K562 (cell line): ENCODE data around the gene OBSCN. TPM values are rescaled to one million over a fixed set of nuclear protein-coding genes. Genes with fewer than 3 reads are reported as not detected.

ENCODE experiments used
- ATAC-seq: fragments of 200-7000 bp; cut with Tn5 transposase; 3 replicates; pipeline ENCODE4 v1.9.1; 2020; ENCODE audit warnings: moderate library complexity
- BruUV-seq: library from RNA; stranded (reverse); fragments of 400-500 nt; replicated peaks from 2 replicates; lab custom pipeline; 2021; lab: Mats Ljungman, UMichigan
- CTCF ChIA-PET: fragments of 300-600 bp; formaldehyde crosslinking; extraction: SDS; loops from one replicate; lab custom pipeline; 2021; ENCODE audit warnings: low intra/inter-chr PET ratio; lab: Yijun Ruan, JAX
- POLR2A ChIA-PET: fragments of 300-600, 350-650 bp; sonication (Branson Sonifier 250); formaldehyde crosslinking; extraction: SDS; loops from one replicate; lab custom pipeline; 2021; ENCODE audit warnings: antibody characterized with exemption, inconsistent platforms; lab: Yijun Ruan, JAX
- DNase-seq, 4 experiments: peaks; one replicate each; pipeline versions ENCODE4 v3.0.0 to v3.0.0-alpha.2; 2011 to 2018; ENCODE audit warnings: low spot score in 3 of 4, mixed read lengths in 3 of 4; ENCODE audit errors: extremely low read depth in 1 of 4
- FAIRE-seq: peaks from 2 replicates; lab custom pipeline; 2011; peaks lifted over from hg19 to GRCh38; lab: Jason Lieb, UNC
- H2AFZ ChIP-seq: 2 replicates; pipeline ENCODE4 v1.6.0; 2011; ENCODE audit warnings: low read depth, low read length, control low read depth, inconsistent platforms
- H3K27ac ChIP-seq: fragments of 200-600 bp; 3 replicates; pipeline ENCODE4 v1.8.0; 2011; ENCODE audit warnings: low read depth, mild to moderate bottlenecking, control low read depth, inconsistent platforms, low read length, moderate library complexity, mixed read lengths; ENCODE audit errors: extremely low read depth
- H3K27me3 ChIP-seq, 2 experiments: fragments of 300-600 bp in 1 of 2; 2 replicates in 1 of 2; 3 replicates in 1 of 2; pipeline versions ENCODE4 v1.6.0 to v1.8.0; 2011; ENCODE audit warnings: inconsistent platforms in 2 of 2, low read length in 2 of 2, mild to moderate bottlenecking in 1 of 2, mixed read lengths in 1 of 2, moderate library complexity in 1 of 2; ENCODE audit not compliant: control insufficient read depth in 2 of 2, insufficient read depth in 2 of 2
- H3K36me3 ChIP-seq: fragments of 300-600 bp; 3 replicates; pipeline ENCODE4 v1.8.0; 2011; ENCODE audit warnings: mild to moderate bottlenecking, low read length, inconsistent platforms; ENCODE audit not compliant: control insufficient read depth, insufficient read depth
- H3K4me1 ChIP-seq, 2 experiments: fragments of 200-600 bp in 1 of 2; replicated peaks in 1 of 2; 2 replicates in 1 of 2; 3 replicates in 1 of 2; pipeline versions ENCODE4 v1.5.1 to v1.8.0; 2011; ENCODE audit warnings: inconsistent platforms in 2 of 2, low read length in 2 of 2, mild to moderate bottlenecking in 1 of 2, mixed read lengths in 1 of 2, moderate library complexity in 1 of 2; ENCODE audit not compliant: control insufficient read depth in 2 of 2, insufficient read depth in 2 of 2
- H3K4me2 ChIP-seq: 2 replicates; pipeline ENCODE4 v1.6.1; 2011; ENCODE audit warnings: low read length, control low read depth, inconsistent platforms, mixed read lengths; ENCODE audit not compliant: insufficient read depth
- H3K4me3 ChIP-seq: fragments of 200-600 bp; sonication (generic), shearing (Covaris generic); 2 replicates; pipeline ENCODE4 v1.5.1; 2016; ENCODE audit warnings: control low read depth, inconsistent platforms
- H3K79me2 ChIP-seq: fragments of 200-600 bp; 3 replicates; pipeline ENCODE4 v1.8.0; 2011; ENCODE audit warnings: low read length, inconsistent platforms; ENCODE audit not compliant: control insufficient read depth, insufficient read depth
- H3K9ac ChIP-seq, 2 experiments: 2 replicates each; pipeline versions ENCODE4 v1.6.0 to v1.6.1; 2011; ENCODE audit warnings: low read depth in 2 of 2, low read length in 2 of 2, control low read depth in 1 of 2, inconsistent platforms in 1 of 2, mild to moderate bottlenecking in 1 of 2, mixed read lengths in 1 of 2; ENCODE audit not compliant: insufficient read depth in 1 of 2
- H3K9me1 ChIP-seq: one replicate; pipeline ENCODE4 v1.6.0; 2011; ENCODE audit warnings: inconsistent platforms, mild to moderate bottlenecking, low read length, moderate library complexity; ENCODE audit not compliant: control insufficient read depth, insufficient read depth
- H3K9me3 ChIP-seq: replicated peaks from 2 replicates; pipeline ENCODE4 v1.5.1; 2011; ENCODE audit warnings: low read depth, low read length, inconsistent platforms; ENCODE audit not compliant: control insufficient read depth, insufficient read depth
- H4K20me1 ChIP-seq: replicated peaks from 2 replicates; pipeline ENCODE4 v1.6.1; 2011; ENCODE audit warnings: low read length, inconsistent platforms, mixed read lengths; ENCODE audit not compliant: control insufficient read depth, insufficient read depth
- ATF3 ChIP-seq, 2 experiments: fragments of 450-650 bp in 1 of 2; sonication (generic) in 1 of 2; formaldehyde crosslinking in 1 of 2; IDR thresholded peaks in 1 of 2; conservative IDR thresholded peaks in 1 of 2; 2 replicates each; pipeline versions ENCODE4 v1.6.1 to v1.8.1; 2016 to 2023; ENCODE audit warnings: mild to moderate bottlenecking in 2 of 2, moderate library complexity in 2 of 2, inconsistent platforms in 1 of 2, missing genetic modification reagents in 1 of 2
- CTCF ChIP-seq, 3 experiments: IDR thresholded peaks in 2 of 3; conservative IDR thresholded peaks in 1 of 3; 2 replicates each; pipeline ENCODE4 v1.5.1; 2011 to 2012; ENCODE audit warnings: low read length in 3 of 3, mild to moderate bottlenecking in 3 of 3, control low read depth in 2 of 3, improper control_type of control experiment in 1 of 3, inconsistent platforms in 1 of 3, low read depth in 1 of 3, mixed read lengths in 1 of 3, moderate library complexity in 1 of 3; ENCODE audit not compliant: insufficient read depth in 2 of 3
- CTCFL ChIP-seq: IDR thresholded peaks from 2 replicates; pipeline ENCODE4 v1.6.1; 2011; ENCODE audit warnings: borderline replicate concordance, low read depth, mild to moderate bottlenecking, moderate library complexity, low read length; ENCODE audit not compliant: insufficient read depth, poor library complexity, severe bottlenecking
- RAD21 ChIP-seq, 2 experiments: fragments of 250-450 bp in 1 of 2; fragments of 450-650 bp in 1 of 2; sonication (Bioruptor Pico) in 1 of 2; formaldehyde crosslinking in 1 of 2; IDR thresholded peaks in 1 of 2; conservative IDR thresholded peaks in 1 of 2; 2 replicates each; pipeline versions ENCODE4 v1.4.0 to v1.8.0; 2020 to 2022; ENCODE audit warnings: mild to moderate bottlenecking in 2 of 2, moderate library complexity in 1 of 2
- SMC3 ChIP-seq: conservative IDR thresholded peaks from 2 replicates; pipeline ENCODE4 v1.6.1; 2011; ENCODE audit warnings: low read depth, low read length, improper control_type of control experiment; ENCODE audit not compliant: insufficient read depth
- TCF15 ChIP-seq: fragments of 250-450 bp; sonication (Bioruptor Pico); IDR thresholded peaks from 2 replicates; pipeline ENCODE4 v1.8.0; 2022; ENCODE audit warnings: moderate library complexity, mild to moderate bottlenecking, inconsistent platforms
- TFAP4 ChIP-seq: sonication (generic); formaldehyde crosslinking; IDR thresholded peaks from 2 replicates; pipeline ENCODE4 v1.8.0; 2022; ENCODE audit warnings: missing genetic modification reagents, mild to moderate bottlenecking, moderate library complexity, borderline replicate concordance
- YY1 ChIP-seq, 3 experiments: IDR thresholded peaks; 2 replicates each; pipeline ENCODE4 v1.6.1; 2011; ENCODE audit warnings: low read length in 2 of 3, mild to moderate bottlenecking in 2 of 3, moderate library complexity in 2 of 3, borderline replicate concordance in 1 of 3, control low read depth in 1 of 3, low read depth in 1 of 3; ENCODE audit not compliant: insufficient read depth in 3 of 3, insufficient replicate concordance in 2 of 3, control insufficient read depth in 1 of 3, insufficient read length in 1 of 3; ENCODE audit errors: extremely low read depth in 1 of 3
- ZNF282 ChIP-seq: sonication (generic); formaldehyde crosslinking; IDR thresholded peaks from 2 replicates; pipeline ENCODE4 v1.8.1; 2023; ENCODE audit warnings: missing genetic modification reagents
- WGBS: fragments of 100-300 bp; shearing (Covaris generic); methylation state at CpG from one replicate; pipeline ENCODE4 v1.1.6; 2016; ENCODE audit warnings: low coverage, mixed read lengths; ENCODE audit not compliant: insufficient coverage; ENCODE audit errors: missing lambda C conversion rate; 5-methylcytosine and 5-hydroxymethylcytosine counted together
- in situ Hi-C: fragments of 300-500 bp; cut with MboI; formaldehyde crosslinking; loops from 4 replicates; pipeline ENCODE4 v1.15.0; 2018; ENCODE audit warnings: inconsistent platforms, mixed read lengths
- intact Hi-C: fragments of 100-400 bp; cut with micrococcal nuclease; formaldehyde crosslinking; loops from 2 replicates; pipeline ENCODE4 v1.14.2; 2022
- polyA plus RNA-seq, 8 experiments: library from polyadenylated mRNA; depleted of rRNA in 4 of 8; stranded (reverse) in 5 of 8; unstranded in 3 of 8; fragments of >200 nt; fragmentation: Nextera tagmentation in 2 of 8; fragmentation: Illumina TruSeq in 1 of 8; extraction: Ambion mirVana in 2 of 8; extraction: Trizol in 1 of 8; gene quantifications; 2 replicates each; pipeline versions ENCODE4 v1.2.1 to v1.2.3, GENCODE V29; 2011 to 2014; ENCODE audit warnings: inconsistent platforms in 1 of 8, missing spikeins in 1 of 8
- total RNA-seq, 7 experiments: library from RNA; depleted of rRNA in 6 of 7; stranded (reverse); fragments of >200 nt in 6 of 7; fragmentation: Illumina TruSeq in 2 of 7; extraction: Trizol in 2 of 7; gene quantifications; 2 replicates each; pipeline versions ENCODE4 v1.2.1 to v1.2.3, GENCODE V29; 2011 to 2021; ENCODE audit warnings: low replicate concordance in 1 of 7

The OBSCN gene
- total and polyA plus RNA-seq, 9 of the 15 experiments (the other 6 are each of a cell fraction or from before 2014, with no cell fraction given): 0.18 to 19.7 (median 3.6) TPM

GRCh38 chr1:228226956-228227791 is 19.3 kb downstream of the OBSCN start:
- H3K4me3 ChIP-seq: no peak overlapping the region
- no peaks in the 10 kb centered on the region; a peak in 1 of 5 replicates for H3K27me3 ChIP-seq
- CTCF ChIA-PET: interaction anchor here (0.6 kb wide), 1 partner anchor 303 kb away, joined by 4 read pairs; no protein-coding TSS in a partner anchor
- ATAC-seq: peak; percentile 84
- POLR2A ChIA-PET: interaction anchor here (0.5 to 2.2 kb wide), 4 partner anchors 10 to 840 kb away, joined by 3 to 13 read pairs (median 4); no protein-coding TSS in a partner anchor
- H3K27ac ChIP-seq: no peak overlapping the region
- WGBS: 8% methylated on average over 10 of the region's 10 CpGs
- H3K9me3 ChIP-seq: no peaks in the 10 kb centered on the region
- no peaks in the 10 kb centered on the region; the same call in 2 of the 3 replicates for H3K36me3 ChIP-seq
- in situ Hi-C loops (loop anchor here (10.0 kb wide), 1 partner anchor 288 kb away; no protein-coding TSS in a partner anchor), intact Hi-C loops (no loop called here)
- H3K4me1 ChIP-seq: peaks cover 4 to 5% of the 10 kb centered on the region in 2 experiments; a peak in 3 of 5 replicates
- no peaks in the 10 kb centered on the region for H4K20me1 ChIP-seq
- H3K4me2 ChIP-seq: no peak overlapping the region
- BruUV-seq: no TSS peak
- no peaks in the 10 kb centered on the region for H3K79me2 ChIP-seq
- H2AFZ ChIP-seq: peak overlapping the region; percentile 51
- DNase-seq: peak in 2 of 4 experiments; percentile 56 to 58
- no peak overlapping the region for H3K9ac ChIP-seq
- FAIRE-seq: no peak
- no peaks in the 10 kb centered on the region for H3K9me1 ChIP-seq
- TF ChIP-seq TCF15 (CRISPR knock-in tag) (no peak), YY1 (IDR thresholded peaks at IDR 0.05; ENCODE audit: borderline replicate concordance in 1 of 3, control insufficient read depth in 1 of 3, extremely low read depth in 1 of 3, insufficient read depth in 3 of 3, insufficient read length in 1 of 3, insufficient replicate concordance in 2 of 3, low read depth in 1 of 3, low read length in 2 of 3) (peak in 1 of 3 experiments; percentile 6), CTCF (IDR thresholded peaks at IDR 0.05 in 2 of 3, conservative IDR thresholded peaks at IDR 0.05 in 1 of 3; ENCODE audit: insufficient read depth in 2 of 3, low read depth in 1 of 3, low read length in 3 of 3) (peak; percentile 56 to 62 (median 58); a peak in 5 of 6 replicates), ZNF282 (CRISPR knock-in tag) (no peak), TFAP4 (CRISPR knock-in tag) (peak; percentile 11; the same call in 1 of the 2 replicates), ATF3 (IDR thresholded peaks at IDR 0.05) (no peak), ATF3 (CRISPR knock-in tag; conservative IDR thresholded peaks at IDR 0.05) (0 out of 2 replicates have a peak, but pooled peaks have one; percentile 26), SMC3 (0 out of 2 replicates have a peak, but pooled peaks have one; percentile 27), RAD21 (CRISPR knock-in tag; conservative IDR thresholded peaks at IDR 0.05 in 1 of 2, IDR thresholded peaks at IDR 0.05 in 1 of 2) (peak in 1 of 2 experiments; percentile 36; a peak in 1 of 4 replicates), CTCFL (peak; percentile 29)
